Measurements from ENCODE around the gene KRT76.

- TF ChIP-seq, protein P1, sequence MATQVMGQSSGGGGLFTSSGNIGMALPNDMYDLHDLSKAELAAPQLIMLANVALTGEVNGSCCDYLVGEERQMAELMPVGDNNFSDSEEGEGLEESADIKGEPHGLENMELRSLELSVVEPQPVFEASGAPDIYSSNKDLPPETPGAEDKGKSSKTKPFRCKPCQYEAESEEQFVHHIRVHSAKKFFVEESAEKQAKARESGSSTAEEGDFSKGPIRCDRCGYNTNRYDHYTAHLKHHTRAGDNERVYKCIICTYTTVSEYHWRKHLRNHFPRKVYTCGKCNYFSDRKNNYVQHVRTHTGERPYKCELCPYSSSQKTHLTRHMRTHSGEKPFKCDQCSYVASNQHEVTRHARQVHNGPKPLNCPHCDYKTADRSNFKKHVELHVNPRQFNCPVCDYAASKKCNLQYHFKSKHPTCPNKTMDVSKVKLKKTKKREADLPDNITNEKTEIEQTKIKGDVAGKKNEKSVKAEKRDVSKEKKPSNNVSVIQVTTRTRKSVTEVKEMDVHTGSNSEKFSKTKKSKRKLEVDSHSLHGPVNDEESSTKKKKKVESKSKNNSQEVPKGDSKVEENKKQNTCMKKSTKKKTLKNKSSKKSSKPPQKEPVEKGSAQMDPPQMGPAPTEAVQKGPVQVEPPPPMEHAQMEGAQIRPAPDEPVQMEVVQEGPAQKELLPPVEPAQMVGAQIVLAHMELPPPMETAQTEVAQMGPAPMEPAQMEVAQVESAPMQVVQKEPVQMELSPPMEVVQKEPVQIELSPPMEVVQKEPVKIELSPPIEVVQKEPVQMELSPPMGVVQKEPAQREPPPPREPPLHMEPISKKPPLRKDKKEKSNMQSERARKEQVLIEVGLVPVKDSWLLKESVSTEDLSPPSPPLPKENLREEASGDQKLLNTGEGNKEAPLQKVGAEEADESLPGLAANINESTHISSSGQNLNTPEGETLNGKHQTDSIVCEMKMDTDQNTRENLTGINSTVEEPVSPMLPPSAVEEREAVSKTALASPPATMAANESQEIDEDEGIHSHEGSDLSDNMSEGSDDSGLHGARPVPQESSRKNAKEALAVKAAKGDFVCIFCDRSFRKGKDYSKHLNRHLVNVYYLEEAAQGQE (IDR thresholded peaks at IDR 0.05; ENCODE audit: low read depth): no peak
- no peak for TF ChIP-seq CREB1 (IDR thresholded peaks at IDR 0.05; ENCODE audit: low read depth)
- TF ChIP-seq MAX (IDR thresholded peaks at IDR 0.05): no peak
- no peak for TF ChIP-seq EP300 (IDR thresholded peaks at IDR 0.05; ENCODE audit: borderline replicate concordance)
- TF ChIP-seq NFIC (IDR thresholded peaks at IDR 0.05): no peak
- TF ChIP-seq TAF1 (IDR thresholded peaks at IDR 0.05; ENCODE audit: low read depth): no peak
- TF ChIP-seq YY1 (IDR thresholded peaks at IDR 0.05; ENCODE audit: low read depth): no peak
- no peak for TF ChIP-seq USF1 (IDR thresholded peaks at IDR 0.05)
- no peak for TF ChIP-seq TEAD4 (IDR thresholded peaks at IDR 0.05)
- TF ChIP-seq CEBPB (IDR thresholded peaks at IDR 0.05): no peak
Observed at GRCh38 chr12:52754135-52754534, 23.0 kb downstream of the KRT76 start.
